Fibroblast of villous mesenchyme (primary cell): Measurements from ENCODE around the gene RPL31. TPM values are rescaled to one million over a fixed set of nuclear protein-coding genes. Genes with fewer than 3 reads are reported as not detected.

ENCODE experiments used
- DNase-seq: peaks from one replicate; pipeline ENCODE4 v3.0.0-alpha.2; 2010; ENCODE audit warnings: low read depth
- H3K4me3 ChIP-seq: 2 replicates; pipeline ENCODE4 v1.5.1; 2011; ENCODE audit warnings: low read depth, mild to moderate bottlenecking, low read length
- total RNA-seq: library from RNA; depleted of rRNA; stranded (reverse); fragments of >200 nt; gene quantifications from 2 replicates; pipeline ENCODE4 v1.2.3, GENCODE V29; 2012
- TF ChIP-seq, protein P1 (sequence below): IDR thresholded peaks from 2 replicates; pipeline ENCODE4 v1.5.1; 2012; ENCODE audit warnings: low read depth, mild to moderate bottlenecking, low read length; ENCODE audit not compliant: insufficient read depth

Gene RPL31
- total RNA-seq, 1 donor: 815 TPM

DNA sequence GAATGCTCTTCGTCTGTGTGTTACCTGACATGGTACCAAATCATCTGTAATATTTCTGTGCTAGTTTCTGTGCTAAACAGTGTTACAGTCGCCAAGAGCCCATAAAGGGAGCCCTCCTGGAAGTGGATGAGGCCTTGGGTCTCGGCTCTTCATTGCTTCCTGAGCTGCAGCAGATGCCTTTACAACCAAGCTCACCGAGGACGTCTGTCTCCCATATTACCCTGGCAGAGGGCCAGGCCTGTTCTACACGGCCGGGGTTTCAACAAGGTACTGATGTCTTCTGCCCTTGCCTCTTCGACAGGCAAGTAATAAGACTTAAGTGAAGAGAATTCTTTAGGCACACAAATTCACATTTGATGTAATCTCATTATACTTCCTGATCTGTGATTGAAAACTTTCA lies 16.8 kb downstream of the RPL31 start:
- TF ChIP-seq, protein P1, sequence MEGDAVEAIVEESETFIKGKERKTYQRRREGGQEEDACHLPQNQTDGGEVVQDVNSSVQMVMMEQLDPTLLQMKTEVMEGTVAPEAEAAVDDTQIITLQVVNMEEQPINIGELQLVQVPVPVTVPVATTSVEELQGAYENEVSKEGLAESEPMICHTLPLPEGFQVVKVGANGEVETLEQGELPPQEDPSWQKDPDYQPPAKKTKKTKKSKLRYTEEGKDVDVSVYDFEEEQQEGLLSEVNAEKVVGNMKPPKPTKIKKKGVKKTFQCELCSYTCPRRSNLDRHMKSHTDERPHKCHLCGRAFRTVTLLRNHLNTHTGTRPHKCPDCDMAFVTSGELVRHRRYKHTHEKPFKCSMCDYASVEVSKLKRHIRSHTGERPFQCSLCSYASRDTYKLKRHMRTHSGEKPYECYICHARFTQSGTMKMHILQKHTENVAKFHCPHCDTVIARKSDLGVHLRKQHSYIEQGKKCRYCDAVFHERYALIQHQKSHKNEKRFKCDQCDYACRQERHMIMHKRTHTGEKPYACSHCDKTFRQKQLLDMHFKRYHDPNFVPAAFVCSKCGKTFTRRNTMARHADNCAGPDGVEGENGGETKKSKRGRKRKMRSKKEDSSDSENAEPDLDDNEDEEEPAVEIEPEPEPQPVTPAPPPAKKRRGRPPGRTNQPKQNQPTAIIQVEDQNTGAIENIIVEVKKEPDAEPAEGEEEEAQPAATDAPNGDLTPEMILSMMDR: no peak

DNA sequence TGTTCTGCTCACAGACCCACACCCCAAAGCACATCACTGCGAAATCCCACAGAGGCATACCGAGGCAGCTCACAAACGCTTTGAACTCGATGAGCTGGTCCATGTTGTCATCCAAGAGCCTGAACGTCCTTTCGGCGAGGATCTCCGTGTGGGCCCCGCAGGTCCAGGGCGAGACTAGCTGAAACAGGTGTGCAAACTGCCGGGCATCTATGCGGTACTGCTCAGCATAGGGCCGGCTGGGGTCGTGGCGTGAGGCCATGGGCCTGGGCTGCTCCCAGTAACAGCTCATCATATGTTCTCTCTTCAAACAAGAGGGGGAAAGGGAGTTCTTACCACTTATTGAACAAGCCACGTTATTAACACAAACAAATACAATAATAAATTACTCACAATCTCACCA lies 20.1 kb downstream of the RPL31 start:
- no peak overlapping the region for H3K4me3 ChIP-seq
- DNase-seq: no peak
- TF ChIP-seq, protein P1: no peak

More for the DNA sequence above, 16.8 kb downstream of the RPL31 start:
- DNase-seq: no peak
- no peak overlapping the region for H3K4me3 ChIP-seq

DNA sequence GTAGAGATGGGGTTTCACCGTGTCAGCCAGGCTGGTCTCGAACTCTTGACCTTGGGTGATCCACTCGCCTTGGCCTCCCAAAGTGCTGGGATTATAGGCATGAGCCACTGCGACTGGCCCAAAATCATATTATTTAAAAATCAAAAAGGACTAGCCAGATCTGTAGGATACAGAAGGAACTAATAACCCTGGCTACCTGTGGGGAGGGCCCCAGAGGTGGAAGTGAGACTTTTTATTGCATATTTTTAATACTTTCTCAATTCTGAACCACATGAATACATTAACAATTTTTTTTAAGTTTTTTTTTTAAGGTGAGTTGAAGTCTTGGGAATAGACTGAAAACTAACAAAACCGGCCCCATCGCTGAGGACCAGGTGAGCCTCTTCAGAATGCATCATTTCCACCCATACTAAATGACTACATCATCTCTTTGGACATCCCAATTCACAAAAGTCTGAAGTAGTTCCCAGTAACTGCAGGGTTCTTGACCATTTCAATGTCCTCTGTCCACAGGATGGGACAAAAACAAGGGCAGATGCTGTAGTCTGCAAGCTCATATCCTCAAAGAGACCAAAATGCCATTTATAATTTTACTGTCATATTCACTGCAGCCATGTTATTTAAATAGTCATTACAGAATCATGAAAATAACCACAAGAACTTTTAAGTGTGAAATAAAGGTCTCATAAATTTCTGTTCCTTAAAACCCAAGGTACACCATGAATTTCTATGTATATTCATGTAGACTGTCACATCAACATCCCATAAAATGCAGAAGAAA lies 21.4 kb downstream of the RPL31 start:
- no peak overlapping the region for H3K4me3 ChIP-seq
- no peak for DNase-seq
- TF ChIP-seq, protein P1: no peak

DNA sequence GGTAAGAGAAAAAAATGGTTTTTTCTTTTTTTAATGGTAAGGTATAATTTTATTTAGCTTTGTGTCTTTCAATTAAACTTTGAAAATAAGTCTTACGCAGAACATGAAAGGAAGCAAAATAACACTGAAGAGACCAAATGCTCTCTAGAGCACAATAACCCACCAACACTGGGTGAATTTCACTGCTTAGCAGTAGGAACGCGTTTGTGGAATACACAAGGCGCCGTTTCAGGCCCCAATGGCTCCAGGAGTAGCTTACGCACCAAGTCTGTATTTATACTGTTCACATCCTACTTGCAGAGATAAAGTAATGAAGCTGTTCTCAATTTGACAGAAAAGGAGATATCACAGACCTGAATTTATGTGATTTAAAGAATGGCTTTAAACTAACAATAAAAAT lies 23.5 kb downstream of the RPL31 start:
- TF ChIP-seq, protein P1: no peak
- no peak overlapping the region for H3K4me3 ChIP-seq
- DNase-seq: no peak

DNA sequence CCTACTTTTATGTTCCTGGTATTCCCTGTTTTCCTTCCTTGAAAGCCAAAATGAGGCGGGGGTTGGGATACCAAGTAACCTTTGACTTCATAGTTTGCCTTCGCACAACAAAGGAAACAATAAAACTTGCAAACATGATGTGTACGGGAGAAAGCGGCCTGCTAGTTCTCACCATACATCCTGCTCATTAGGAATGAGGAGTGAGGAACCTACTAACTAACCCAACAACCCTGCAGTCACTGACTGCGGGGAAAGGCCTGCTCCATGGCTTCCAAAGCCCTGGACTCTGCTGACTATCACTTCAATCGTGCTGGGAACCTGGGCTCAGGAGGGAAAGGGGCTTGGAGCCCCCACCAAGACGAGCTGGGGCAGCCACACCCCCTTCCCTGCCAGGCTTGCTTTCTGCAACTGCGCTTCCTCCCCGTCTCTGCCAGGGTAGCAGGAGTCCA lies 24.2 kb downstream of the RPL31 start:
- no peak overlapping the region for H3K4me3 ChIP-seq
- TF ChIP-seq, protein P1: no peak
- DNase-seq: no peak

DNA sequence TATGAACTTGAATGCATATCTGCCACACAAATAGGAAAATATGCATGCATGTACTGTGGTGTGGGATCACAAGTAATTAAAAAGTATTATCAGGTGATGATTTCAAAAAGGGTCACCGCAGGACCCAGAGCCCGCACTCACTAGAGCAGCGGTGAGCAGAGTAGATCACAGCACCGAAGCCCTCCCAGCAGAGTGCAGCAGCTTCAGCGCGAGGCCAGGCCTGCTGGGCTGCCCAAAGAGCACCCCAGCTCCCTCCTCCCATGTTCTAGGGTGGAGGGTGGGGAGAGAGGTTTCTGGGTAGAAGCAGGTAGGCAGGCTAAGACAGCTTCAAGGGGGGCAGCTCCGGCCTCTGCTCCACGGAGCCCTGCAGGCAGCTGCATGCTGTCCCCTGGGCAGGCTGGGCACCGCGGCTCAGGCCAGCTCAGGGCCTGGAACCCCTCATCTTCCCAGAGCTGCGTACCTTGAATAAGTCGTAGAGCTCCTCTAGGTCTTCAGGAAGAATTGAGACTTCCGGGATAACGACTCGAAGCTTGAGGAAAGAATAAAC lies 24.9 kb downstream of the RPL31 start:
- TF ChIP-seq, protein P1: no peak
- DNase-seq: no peak

More for the DNA sequence above, 24.9 kb downstream of the RPL31 start:
- no peak overlapping the region for H3K4me3 ChIP-seq
